ENCODE results near the gene ZFHX3. TPM values are rescaled to one million over a fixed set of nuclear protein-coding genes. Genes with fewer than 3 reads are reported as not detected.

The ZFHX3 gene
- polyA plus RNA-seq, 4 donors: 0.45 to 12.8 (median 2.7) TPM

DNA sequence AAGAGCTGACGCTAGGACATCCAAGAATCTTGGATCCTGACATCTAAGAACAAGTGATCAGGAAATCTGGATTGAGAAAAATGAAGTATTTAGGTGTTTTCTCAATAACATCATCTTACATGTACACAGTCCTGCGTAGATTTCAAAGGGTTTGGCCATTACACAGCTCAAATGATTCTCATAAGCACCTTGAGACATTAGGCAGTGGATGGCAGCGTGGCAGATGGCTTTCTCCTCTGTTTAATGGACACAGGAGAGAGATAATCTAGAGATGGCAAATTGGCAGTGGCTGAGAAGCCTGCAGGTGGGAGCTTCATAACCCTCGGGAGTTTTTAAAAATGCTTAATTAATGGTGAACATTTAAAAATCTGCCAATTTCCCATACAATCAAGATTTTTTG is 137.5 kb downstream of the ZFHX3 start:
- Histone ChIP-seq H3K27ac (ENCODE audit: low read depth in 1 of 3, low read length in 2 of 3) (no peak overlapping the region), H3K27me3 (ENCODE audit: control insufficient read depth in 3 of 3, insufficient read depth in 3 of 3, low read length in 3 of 3) (no peaks in the 10 kb centered on the region), H3K4me3 (ENCODE audit: low read depth in 1 of 3, low read length in 3 of 3) (no peak overlapping the region), H3K9me3 (ENCODE audit: control insufficient read depth in 2 of 2, insufficient read depth in 1 of 2, low read depth in 1 of 2, low read length in 1 of 2) (no peaks in the 10 kb centered on the region), H3K36me3 (ENCODE audit: control insufficient read depth in 3 of 3, insufficient read depth in 2 of 3, low read depth in 1 of 3, low read length in 3 of 3) (peaks cover 0 to 10% (median 0%) of the 10 kb centered on the region in 3 donors), H3K4me1 (ENCODE audit: control insufficient read depth in 3 of 3, insufficient read depth in 2 of 3, low read depth in 1 of 3, low read length in 2 of 3) (peaks cover 0 to 6% (median 0%) of the 10 kb centered on the region in 3 donors)
- 89 to 93% (median 91%) methylated on average over 4 of the region's 4 CpGs for WGBS, 3 donors
- DNase-seq: no peak
- no peak for FAIRE-seq

DNA sequence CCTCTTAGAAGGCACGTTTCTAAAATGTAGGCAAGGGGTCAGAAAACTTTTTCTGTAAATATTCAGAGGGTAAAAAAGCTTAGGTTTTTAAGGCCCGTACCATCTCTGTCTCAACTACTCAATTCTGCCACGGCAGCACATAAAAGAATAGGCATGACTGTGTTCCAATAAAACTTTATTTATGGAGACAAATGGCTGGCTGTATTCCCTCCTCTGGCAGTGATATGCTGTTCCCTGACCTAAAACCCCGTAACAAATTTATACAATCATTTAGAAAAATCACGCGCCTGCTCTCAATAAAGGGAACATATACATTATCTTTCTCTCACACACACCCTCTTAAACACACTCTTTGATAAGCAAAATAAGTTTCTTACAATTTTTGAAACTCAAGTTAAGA is 138.7 kb downstream of the ZFHX3 start:
- DNase-seq (no peak), FAIRE-seq (no peak)
- Histone ChIP-seq H3K27me3 (ENCODE audit: control insufficient read depth in 3 of 3, insufficient read depth in 3 of 3, low read length in 3 of 3) (no peaks in the 10 kb centered on the region), H3K9me3 (ENCODE audit: control insufficient read depth in 2 of 2, insufficient read depth in 1 of 2, low read depth in 1 of 2, low read length in 1 of 2) (no peaks in the 10 kb centered on the region), H3K27ac (ENCODE audit: low read depth in 1 of 3, low read length in 2 of 3) (no peak overlapping the region), H3K36me3 (ENCODE audit: control insufficient read depth in 3 of 3, insufficient read depth in 2 of 3, low read depth in 1 of 3, low read length in 3 of 3) (peaks cover 0 to 10% (median 0%) of the 10 kb centered on the region in 3 donors), H3K4me3 (ENCODE audit: low read depth in 1 of 3, low read length in 3 of 3) (no peak overlapping the region), H3K4me1 (ENCODE audit: control insufficient read depth in 3 of 3, insufficient read depth in 2 of 3, low read depth in 1 of 3, low read length in 2 of 3) (peaks cover 0 to 5% (median 0%) of the 10 kb centered on the region in 3 donors)
- 93 to 95% (median 95%) methylated on average over 6 of the region's 6 CpGs for WGBS, 3 donors

DNA sequence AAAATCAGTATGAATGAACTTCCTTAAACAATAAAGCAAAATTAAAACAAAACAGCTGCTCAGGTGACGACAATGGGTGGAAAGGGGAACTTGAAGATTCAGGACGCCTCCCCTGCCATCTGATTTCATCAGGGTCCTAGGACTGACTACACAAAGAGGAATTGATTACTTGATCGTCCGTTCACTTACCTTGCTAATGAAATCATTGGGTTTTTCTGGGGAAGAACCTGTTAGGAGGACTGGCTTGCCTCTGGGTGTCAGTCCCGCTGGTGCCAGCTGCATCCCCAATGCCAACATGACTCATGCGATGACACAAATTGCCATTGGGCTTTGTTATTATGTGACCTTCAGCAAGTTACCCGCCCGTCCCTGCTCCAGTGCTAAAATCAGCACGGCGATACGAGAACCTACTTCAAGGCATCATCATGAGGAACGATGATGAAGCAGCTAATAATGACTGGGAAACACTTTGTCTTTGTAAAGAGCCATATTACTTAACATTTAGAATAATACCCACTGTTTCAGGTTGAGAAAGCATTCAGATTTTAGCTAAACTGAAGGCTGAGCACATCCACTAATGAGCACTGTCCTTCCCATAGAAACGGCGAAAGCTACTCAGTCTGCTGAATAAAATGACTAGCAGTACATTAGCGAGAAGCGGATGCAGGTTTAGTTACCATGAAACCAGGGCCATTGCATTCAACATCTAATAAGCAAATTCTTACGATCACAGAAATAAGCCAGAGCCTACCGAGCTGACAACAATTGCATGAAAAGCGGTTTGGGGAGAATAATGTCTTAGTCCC is 139.4 kb downstream of the ZFHX3 start:
- WGBS, 3 donors: 91 to 93% (median 91%) methylated on average over 19 of the region's 19 CpGs
- DNase-seq (no peak), FAIRE-seq (no peak)
- peaks cover 0 to 10% (median 0%) of the 10 kb centered on the region in 3 donors for H3K36me3 ChIP-seq (ENCODE audit: control insufficient read depth in 3 of 3, insufficient read depth in 2 of 3, low read depth in 1 of 3, low read length in 3 of 3)
- no peaks in the 10 kb centered on the region for H3K27me3 ChIP-seq (ENCODE audit: control insufficient read depth in 3 of 3, insufficient read depth in 3 of 3, low read length in 3 of 3)
- no peak overlapping the region for H3K27ac ChIP-seq (ENCODE audit: low read depth in 1 of 3, low read length in 2 of 3)
- H3K4me3 ChIP-seq (ENCODE audit: low read depth in 1 of 3, low read length in 3 of 3): no peak overlapping the region
- no peaks in the 10 kb centered on the region for H3K9me3 ChIP-seq (ENCODE audit: control insufficient read depth in 2 of 2, insufficient read depth in 1 of 2, low read depth in 1 of 2, low read length in 1 of 2)
- no peaks in the 10 kb centered on the region for H3K4me1 ChIP-seq (ENCODE audit: control insufficient read depth in 3 of 3, insufficient read depth in 2 of 3, low read depth in 1 of 3, low read length in 2 of 3)

DNA sequence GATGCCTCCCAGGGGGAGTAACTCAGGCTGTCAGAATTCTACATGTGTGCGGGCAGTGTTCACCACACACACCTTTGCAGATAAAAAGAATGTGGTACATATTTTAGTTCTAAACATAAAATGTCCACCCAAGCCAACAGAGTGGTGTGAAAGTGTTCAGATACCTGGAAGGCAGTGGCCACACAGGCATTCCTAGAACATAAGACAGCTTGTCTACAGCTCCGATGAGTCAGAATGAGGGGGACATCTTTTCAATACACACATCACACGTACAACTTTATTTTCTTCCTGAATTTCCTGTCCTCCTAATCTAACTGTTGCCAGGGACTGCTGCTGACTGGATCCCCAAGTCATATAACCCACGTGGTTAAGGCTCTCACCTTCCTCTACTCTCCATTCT is 142.3 kb downstream of the ZFHX3 start:
- Histone ChIP-seq H3K27me3 (ENCODE audit: control insufficient read depth in 3 of 3, insufficient read depth in 3 of 3, low read length in 3 of 3) (no peaks in the 10 kb centered on the region), H3K27ac (ENCODE audit: low read depth in 1 of 3, low read length in 2 of 3) (no peak overlapping the region), H3K4me3 (ENCODE audit: low read depth in 1 of 3, low read length in 3 of 3) (no peak overlapping the region), H3K9me3 (ENCODE audit: control insufficient read depth in 2 of 2, insufficient read depth in 1 of 2, low read depth in 1 of 2, low read length in 1 of 2) (no peaks in the 10 kb centered on the region), H3K4me1 (ENCODE audit: control insufficient read depth in 3 of 3, insufficient read depth in 2 of 3, low read depth in 1 of 3, low read length in 2 of 3) (no peaks in the 10 kb centered on the region), H3K36me3 (ENCODE audit: control insufficient read depth in 3 of 3, insufficient read depth in 2 of 3, low read depth in 1 of 3, low read length in 3 of 3) (peaks cover 0 to 31% (median 0%) of the 10 kb centered on the region in 3 donors)
- 79 to 83% (median 82%) methylated on average over 4 of the region's 4 CpGs for WGBS, 3 donors
- FAIRE-seq: no peak
- DNase-seq: no peak

DNA sequence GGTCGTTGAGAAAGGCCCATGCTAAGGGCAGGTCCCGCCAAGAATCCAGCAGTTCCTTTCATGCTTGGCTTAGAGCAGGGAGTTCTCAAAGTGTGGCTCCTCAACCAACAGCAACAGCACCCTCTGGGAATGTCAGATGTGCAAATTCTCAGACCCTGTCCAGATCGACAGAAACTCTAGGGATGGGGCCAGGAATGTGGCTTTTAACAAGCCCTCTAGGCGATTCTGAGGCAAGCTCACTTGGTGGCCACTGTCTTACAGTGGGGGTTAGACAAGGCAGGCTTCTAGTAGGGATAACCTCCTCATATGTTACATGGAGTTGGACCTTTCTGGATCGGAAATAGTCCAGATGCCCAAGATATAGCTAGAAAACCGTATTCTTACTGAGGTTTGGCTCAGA is 144.8 kb downstream of the ZFHX3 start:
- H3K27ac ChIP-seq (ENCODE audit: low read depth in 1 of 3, low read length in 2 of 3): no peak overlapping the region
- peaks cover 0 to 30% (median 0%) of the 10 kb centered on the region in 3 donors for H3K36me3 ChIP-seq (ENCODE audit: control insufficient read depth in 3 of 3, insufficient read depth in 2 of 3, low read depth in 1 of 3, low read length in 3 of 3)
- H3K9me3 ChIP-seq (ENCODE audit: control insufficient read depth in 2 of 2, insufficient read depth in 1 of 2, low read depth in 1 of 2, low read length in 1 of 2): no peaks in the 10 kb centered on the region
- DNase-seq (no peak), FAIRE-seq (no peak)
- no peaks in the 10 kb centered on the region for H3K27me3 ChIP-seq (ENCODE audit: control insufficient read depth in 3 of 3, insufficient read depth in 3 of 3, low read length in 3 of 3)
- H3K4me3 ChIP-seq (ENCODE audit: low read depth in 1 of 3, low read length in 3 of 3): no peak overlapping the region
- no peaks in the 10 kb centered on the region for H3K4me1 ChIP-seq (ENCODE audit: control insufficient read depth in 3 of 3, insufficient read depth in 2 of 3, low read depth in 1 of 3, low read length in 2 of 3)
- 80 to 83% (median 83%) methylated on average over 6 of the region's 6 CpGs for WGBS, 3 donors

DNA sequence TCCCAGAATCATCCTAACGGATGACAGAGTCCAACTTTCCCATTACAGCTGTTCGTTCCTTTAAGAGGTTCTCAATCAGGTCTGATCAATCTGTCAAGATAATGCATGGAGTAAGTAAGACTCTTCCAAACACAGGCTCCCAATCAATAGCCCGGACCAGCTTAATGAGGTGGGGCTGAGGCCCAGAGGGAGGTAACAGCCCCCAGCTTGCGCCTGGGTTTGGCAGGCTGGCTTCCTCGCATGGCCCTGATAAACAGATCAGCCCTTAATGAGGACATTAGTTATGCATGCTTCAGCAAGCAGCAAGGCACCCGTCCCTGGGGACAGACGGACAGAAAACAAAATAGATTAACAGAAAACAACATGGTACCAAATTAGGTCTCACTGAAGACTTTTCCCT is 145.7 kb downstream of the ZFHX3 start:
- H3K36me3 ChIP-seq (ENCODE audit: control insufficient read depth in 3 of 3, insufficient read depth in 2 of 3, low read depth in 1 of 3, low read length in 3 of 3): peaks cover 0 to 27% (median 0%) of the 10 kb centered on the region in 3 donors
- WGBS, 3 donors: 87 to 91% (median 88%) methylated on average over 7 of the region's 7 CpGs
- no peaks in the 10 kb centered on the region for H3K9me3 ChIP-seq (ENCODE audit: control insufficient read depth in 2 of 2, insufficient read depth in 1 of 2, low read depth in 1 of 2, low read length in 1 of 2)
- DNase-seq (no peak), FAIRE-seq (no peak)
- H3K4me1 ChIP-seq (ENCODE audit: control insufficient read depth in 3 of 3, insufficient read depth in 2 of 3, low read depth in 1 of 3, low read length in 2 of 3): no peaks in the 10 kb centered on the region
- no peaks in the 10 kb centered on the region for H3K27me3 ChIP-seq (ENCODE audit: control insufficient read depth in 3 of 3, insufficient read depth in 3 of 3, low read length in 3 of 3)
- no peak overlapping the region for H3K4me3 ChIP-seq (ENCODE audit: low read depth in 1 of 3, low read length in 3 of 3)
- no peak overlapping the region for H3K27ac ChIP-seq (ENCODE audit: low read depth in 1 of 3, low read length in 2 of 3)

DNA sequence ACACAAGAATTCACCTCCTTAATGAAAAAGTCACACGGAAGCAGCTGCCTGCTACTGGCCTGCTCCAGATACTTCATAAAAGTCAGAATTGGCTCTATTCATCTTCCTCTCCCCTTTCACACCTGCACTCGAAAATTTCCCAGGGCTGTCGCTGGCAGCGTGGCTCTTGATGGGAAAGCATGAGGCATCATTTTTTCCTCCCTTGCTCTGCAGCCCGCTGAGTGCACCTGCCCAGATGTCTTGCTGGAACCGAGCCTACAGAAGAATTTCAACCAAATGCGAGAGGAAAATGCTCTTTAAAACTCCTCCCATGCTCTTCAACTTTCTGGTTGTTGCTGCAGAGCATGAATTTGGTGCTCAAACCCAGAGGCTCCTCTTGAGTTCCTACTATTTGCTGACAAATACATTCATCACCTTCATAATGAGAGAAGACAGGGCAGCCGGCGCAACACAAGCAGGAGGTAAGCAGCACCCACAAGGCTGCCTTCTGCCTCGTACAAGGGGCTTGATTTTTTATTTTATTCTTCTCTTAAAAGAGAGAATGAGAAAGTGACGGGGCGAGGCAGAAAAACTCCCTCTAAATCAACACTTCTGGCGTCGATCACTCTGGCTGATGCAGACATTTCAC is 146.8 kb downstream of the ZFHX3 start:
- FAIRE-seq: no peak

DNA sequence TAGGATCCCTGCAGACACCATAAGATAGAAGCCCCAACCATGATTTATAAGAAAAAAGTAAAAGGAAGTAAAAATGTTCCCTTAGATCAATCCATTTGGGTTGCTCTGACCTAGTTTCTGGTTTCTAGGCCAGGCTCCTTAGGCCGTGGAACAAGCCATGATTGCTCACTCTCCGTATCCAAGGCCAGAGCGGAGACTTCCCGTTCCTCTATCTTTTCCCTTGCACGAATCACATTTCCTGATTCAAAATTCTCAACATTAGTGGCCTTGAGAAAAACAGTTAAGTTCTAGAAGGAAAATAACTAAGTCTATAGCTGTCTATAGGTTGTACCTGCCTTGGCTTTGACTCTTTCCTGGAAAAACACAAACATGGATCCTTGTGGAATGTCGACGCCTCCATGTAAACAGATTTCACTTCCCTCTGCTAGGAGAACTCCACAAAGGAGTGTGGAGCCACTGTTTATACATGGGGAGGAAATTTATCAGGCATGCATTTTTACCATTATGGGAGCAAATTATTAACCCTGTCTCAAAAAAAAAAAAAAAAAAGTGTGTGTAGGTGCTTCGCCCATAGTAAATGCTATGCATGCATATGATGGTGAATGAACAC is 149.6 kb downstream of the ZFHX3 start:
- no peaks in the 10 kb centered on the region for H3K4me1 ChIP-seq (ENCODE audit: control insufficient read depth in 3 of 3, insufficient read depth in 2 of 3, low read depth in 1 of 3, low read length in 2 of 3)

More for the DNA sequence above, 146.8 kb downstream of the ZFHX3 start:
- H3K4me3 ChIP-seq (ENCODE audit: low read depth in 1 of 3, low read length in 3 of 3): no peak overlapping the region
- H3K27me3 ChIP-seq (ENCODE audit: control insufficient read depth in 3 of 3, insufficient read depth in 3 of 3, low read length in 3 of 3): no peaks in the 10 kb centered on the region
- WGBS, 3 donors: 84 to 86% (median 85%) methylated on average over 14 of the region's 14 CpGs
- DNase-seq: no peak
- H3K4me1 ChIP-seq (ENCODE audit: control insufficient read depth in 3 of 3, insufficient read depth in 2 of 3, low read depth in 1 of 3, low read length in 2 of 3): no peaks in the 10 kb centered on the region
- no peak overlapping the region for H3K27ac ChIP-seq (ENCODE audit: low read depth in 1 of 3, low read length in 2 of 3)
- H3K36me3 ChIP-seq (ENCODE audit: control insufficient read depth in 3 of 3, insufficient read depth in 2 of 3, low read depth in 1 of 3, low read length in 3 of 3): peaks cover 0 to 27% (median 0%) of the 10 kb centered on the region in 3 donors
- H3K9me3 ChIP-seq (ENCODE audit: control insufficient read depth in 2 of 2, insufficient read depth in 1 of 2, low read depth in 1 of 2, low read length in 1 of 2): no peaks in the 10 kb centered on the region

More for the DNA sequence above, 149.6 kb downstream of the ZFHX3 start:
- 85 to 93% (median 86%) methylated on average over 8 of the region's 8 CpGs for WGBS, 3 donors
- Histone ChIP-seq H3K9me3 (ENCODE audit: control insufficient read depth in 2 of 2, insufficient read depth in 1 of 2, low read depth in 1 of 2, low read length in 1 of 2) (no peaks in the 10 kb centered on the region), H3K36me3 (ENCODE audit: control insufficient read depth in 3 of 3, insufficient read depth in 2 of 3, low read depth in 1 of 3, low read length in 3 of 3) (peaks cover 0 to 34% (median 0%) of the 10 kb centered on the region in 3 donors), H3K27ac (ENCODE audit: low read depth in 1 of 3, low read length in 2 of 3) (no peak overlapping the region), H3K27me3 (ENCODE audit: control insufficient read depth in 3 of 3, insufficient read depth in 3 of 3, low read length in 3 of 3) (no peaks in the 10 kb centered on the region), H3K4me3 (ENCODE audit: low read depth in 1 of 3, low read length in 3 of 3) (no peak overlapping the region)
- DNase-seq (peak in 1 of 2 donors; percentile 38), FAIRE-seq (no peak)
